GM12801 (cell line): ENCODE data around the gene PIGZ.

ENCODE experiments used
- CTCF ChIP-seq: IDR thresholded peaks from one replicate; pipeline ENCODE4 v1.5.1; 2011; ENCODE audit warnings: control low read depth; ENCODE audit not compliant: insufficient read length; ENCODE audit errors: extremely low read depth

PIGZ gene

GRCh38 chr3:196954832-196955231, 13.8 kb downstream of the PIGZ start:
- TF ChIP-seq CTCF: no peak

- no peak for TF ChIP-seq CTCF
Measured at GRCh38 chr3:196951371-196951770, 17.3 kb downstream of the PIGZ start.

GRCh38 chr3:196949750-196950149, 18.9 kb downstream of the PIGZ start:
- TF ChIP-seq CTCF: no peak

GRCh38 chr3:196949285-196949619, 19.4 kb downstream of the PIGZ start:
- TF ChIP-seq CTCF: no peak

- TF ChIP-seq CTCF: no peak
Measured at GRCh38 chr3:196948442-196949284, 20.0 kb downstream of the PIGZ start.

GRCh38 chr3:196947860-196948441, 20.7 kb downstream of the PIGZ start:
- no peak for TF ChIP-seq CTCF

- no peak for TF ChIP-seq CTCF
Measured at GRCh38 chr3:196947136-196947859, 21.3 kb downstream of the PIGZ start.
